Measurements from ENCODE around the gene P2RY11.

Gene P2RY11

GRCh38 chr19:10104130-10104513, 7.4 kb upstream of the P2RY11 start:
- DNase-seq (ENCODE audit: extremely low spot score): no peak
- POLR2A ChIA-PET: interaction anchor here (0.8 to 6.5 kb wide), 2 partner anchors 6 to 12 kb away, joined by 5 to 62 read pairs; no protein-coding TSS in a partner anchor
- TF ChIP-seq ELF4 (IDR thresholded peaks at IDR 0.05) (no peak), TARDBP (IDR thresholded peaks at IDR 0.05) (no peak), SUZ12 (IDR thresholded peaks at IDR 0.05) (no peak), HDGF (IDR thresholded peaks at IDR 0.05; ENCODE audit: borderline replicate concordance) (no peak), CTBP1 (IDR thresholded peaks at IDR 0.05; ENCODE audit: borderline replicate concordance) (no peak), SP1 (IDR thresholded peaks at IDR 0.05) (no peak), LEF1 (IDR thresholded peaks at IDR 0.05; ENCODE audit: borderline replicate concordance) (no peak), ARNT (IDR thresholded peaks at IDR 0.05) (no peak), ZNF384 (IDR thresholded peaks at IDR 0.05) (no peak), BHLHE40 (IDR thresholded peaks at IDR 0.05; ENCODE audit: borderline replicate concordance) (no peak), FOXA1 (IDR thresholded peaks at IDR 0.05) (no peak), FOXM1 (IDR thresholded peaks at IDR 0.05; ENCODE audit: borderline replicate concordance) (no peak), NFRKB (IDR thresholded peaks at IDR 0.05) (no peak), L3MBTL2 (conservative IDR thresholded peaks at IDR 0.05) (no peak), PKNOX1 (IDR thresholded peaks at IDR 0.05) (no peak), FOXK2 (IDR thresholded peaks at IDR 0.05) (no peak)
- CTCF ChIA-PET: interaction anchor here (0.6 kb wide), 1 partner anchor 9 kb away, joined by 3 read pairs; no protein-coding TSS in a partner anchor

DNA sequence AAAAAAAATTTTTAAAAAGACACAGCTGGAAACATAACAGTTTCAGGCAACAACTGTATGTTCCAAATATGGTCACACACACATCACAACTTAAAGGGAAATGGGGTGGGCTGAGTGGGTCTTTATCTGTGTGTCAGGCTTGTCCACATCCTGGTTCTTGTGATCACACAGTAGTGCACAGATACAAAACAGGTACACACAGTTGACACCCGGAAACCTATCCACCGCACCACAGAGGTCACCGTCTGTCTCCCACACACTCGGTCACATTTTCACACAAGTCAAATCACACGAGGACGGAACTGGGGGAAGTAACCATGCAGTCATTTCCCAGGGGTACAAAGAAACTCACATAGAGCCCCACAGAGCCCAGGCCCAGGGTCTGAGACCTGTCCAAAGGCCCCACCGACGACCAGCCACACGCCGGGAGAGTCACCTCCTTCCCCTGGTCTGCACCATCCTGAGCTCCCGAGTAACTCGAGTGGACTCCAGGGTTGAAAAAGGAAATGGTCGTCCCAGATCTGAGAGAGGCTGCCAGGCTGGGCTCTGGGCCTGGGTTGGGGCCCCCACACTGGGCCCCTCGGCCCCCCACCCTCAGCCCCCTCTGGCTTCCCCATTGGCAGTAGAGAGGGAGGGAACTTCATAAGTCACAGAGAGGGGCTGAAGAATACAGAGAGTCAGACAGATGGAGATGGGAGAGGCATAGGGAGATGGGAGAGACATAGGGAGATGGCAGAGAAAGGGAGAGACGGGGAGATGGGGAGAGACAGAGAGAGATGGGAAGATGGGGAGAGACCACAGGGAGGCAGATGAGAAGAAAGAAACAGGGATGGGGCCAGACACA, 6.6 kb upstream of the P2RY11 start:
- no peak for DNase-seq (ENCODE audit: extremely low spot score)
- CTCF ChIA-PET: interaction anchor here (0.6 kb wide), 1 partner anchor 8 kb away, joined by 3 read pairs; no protein-coding TSS in a partner anchor
- POLR2A ChIA-PET: interaction anchor here (0.8 to 6.5 kb wide), 2 partner anchors 7 to 11 kb away, joined by 5 to 62 read pairs; no protein-coding TSS in a partner anchor
- TF ChIP-seq L3MBTL2 (conservative IDR thresholded peaks at IDR 0.05) (no peak), LEF1 (IDR thresholded peaks at IDR 0.05; ENCODE audit: borderline replicate concordance) (no peak), FOXA1 (IDR thresholded peaks at IDR 0.05) (no peak), BHLHE40 (IDR thresholded peaks at IDR 0.05; ENCODE audit: borderline replicate concordance) (no peak), ZNF384 (IDR thresholded peaks at IDR 0.05) (no peak), SP1 (IDR thresholded peaks at IDR 0.05) (no peak), FOXK2 (IDR thresholded peaks at IDR 0.05) (no peak), ARNT (IDR thresholded peaks at IDR 0.05) (no peak)

GRCh38 chr19:10105509-10106099, 5.9 kb upstream of the P2RY11 start:
- no peak for TF ChIP-seq L3MBTL2 (conservative IDR thresholded peaks at IDR 0.05)
- no peak for TF ChIP-seq CTBP1 (IDR thresholded peaks at IDR 0.05; ENCODE audit: borderline replicate concordance)
- TF ChIP-seq PKNOX1 (IDR thresholded peaks at IDR 0.05): no peak
- TF ChIP-seq FOXK2 (IDR thresholded peaks at IDR 0.05): no peak
- TF ChIP-seq ELF4 (IDR thresholded peaks at IDR 0.05): no peak
- no peak for TF ChIP-seq ZNF384 (IDR thresholded peaks at IDR 0.05)
- no peak for TF ChIP-seq ARNT (IDR thresholded peaks at IDR 0.05)
- TF ChIP-seq BHLHE40 (IDR thresholded peaks at IDR 0.05; ENCODE audit: borderline replicate concordance): no peak
- DNase-seq (ENCODE audit: extremely low spot score): no peak
- POLR2A ChIA-PET: interaction anchor here (0.9 to 6.5 kb wide), 8 partner anchors 8 to 175 kb away, joined by 3 to 62 read pairs (median 4); partner anchors contain the start of genes DNMT1 and EIF3G
- CTCF ChIA-PET: no interaction called here

DNA sequence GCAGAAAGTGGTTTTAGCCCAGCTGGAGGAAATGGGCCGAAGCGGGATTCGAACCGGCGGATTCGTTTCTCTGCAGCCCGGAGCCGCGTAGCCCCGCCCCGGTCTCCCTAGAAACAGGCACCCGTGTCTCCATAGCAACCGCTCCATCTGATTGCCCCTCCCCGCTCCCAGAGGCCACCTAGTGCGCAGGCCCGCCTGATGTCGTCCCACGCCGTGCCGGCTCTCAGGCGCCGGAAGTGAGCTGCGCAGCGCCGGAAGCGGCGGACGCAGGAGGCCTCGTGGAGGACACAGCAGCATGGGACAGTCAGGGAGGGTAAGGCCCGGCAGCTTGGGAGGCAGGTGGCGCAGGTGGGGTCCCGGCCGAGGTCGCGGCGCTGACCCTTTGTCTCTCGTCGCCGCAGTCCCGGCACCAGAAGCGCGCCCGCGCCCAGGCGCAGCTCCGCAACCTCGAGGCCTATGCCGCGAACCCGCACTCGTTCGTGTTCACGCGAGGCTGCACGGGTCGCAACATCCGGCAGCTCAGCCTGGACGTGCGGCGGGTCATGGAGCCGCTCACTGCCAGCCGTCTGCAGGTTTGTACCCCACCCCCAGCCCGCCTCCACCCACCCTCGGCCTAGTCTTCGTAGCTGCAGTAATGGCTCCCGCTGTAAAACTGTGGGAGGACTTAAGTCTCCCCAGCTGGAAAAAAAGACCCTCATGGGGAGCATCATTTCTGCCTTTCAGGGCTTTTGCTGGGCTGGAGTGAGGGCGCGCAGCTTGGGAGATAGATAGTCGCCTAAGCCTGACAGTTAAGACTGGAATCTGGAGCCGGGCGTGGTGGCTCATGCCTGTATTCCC, 5.2 kb upstream of the P2RY11 start, which contains the start of gene PPAN:
Gene PPAN, plus strand, starts transcription at position 263 of the 837 bp plus-strand sequence. Its CDS starts 33 bp downstream, at position 296.
- CTCF ChIA-PET: no interaction called here
- POLR2A ChIA-PET: interaction anchor here (0.6 to 6.5 kb wide), 10 partner anchors 9 to 279 kb away, joined by 3 to 62 read pairs (median 4); partner anchors contain the start of genes DNMT1, EIF3G, MRPL4 and UBL5
- peak; percentile 56; the same call in 1 of the 2 replicates for TF ChIP-seq ELF4 (IDR thresholded peaks at IDR 0.05)
- no peak for TF ChIP-seq ZNF384 (IDR thresholded peaks at IDR 0.05)
- TF ChIP-seq L3MBTL2 (conservative IDR thresholded peaks at IDR 0.05): peak; percentile 92
- peak; percentile 40; the same call in 1 of the 2 replicates for TF ChIP-seq PKNOX1 (IDR thresholded peaks at IDR 0.05)
- DNase-seq (ENCODE audit: extremely low spot score): peak; percentile 99

- TF ChIP-seq FOXA1 (IDR thresholded peaks at IDR 0.05) (no peak), ARNT (IDR thresholded peaks at IDR 0.05) (no peak), BHLHE40 (IDR thresholded peaks at IDR 0.05; ENCODE audit: borderline replicate concordance) (no peak), TARDBP (IDR thresholded peaks at IDR 0.05) (no peak), L3MBTL2 (conservative IDR thresholded peaks at IDR 0.05) (no peak), FOXK2 (IDR thresholded peaks at IDR 0.05) (no peak), ZNF384 (IDR thresholded peaks at IDR 0.05) (no peak), SUZ12 (IDR thresholded peaks at IDR 0.05) (no peak), SP1 (IDR thresholded peaks at IDR 0.05) (no peak), ELF4 (IDR thresholded peaks at IDR 0.05) (no peak), LEF1 (IDR thresholded peaks at IDR 0.05; ENCODE audit: borderline replicate concordance) (no peak), NFRKB (IDR thresholded peaks at IDR 0.05) (no peak), CTBP1 (IDR thresholded peaks at IDR 0.05; ENCODE audit: borderline replicate concordance) (no peak), FOXM1 (IDR thresholded peaks at IDR 0.05; ENCODE audit: borderline replicate concordance) (no peak), HDGF (IDR thresholded peaks at IDR 0.05; ENCODE audit: borderline replicate concordance) (no peak)
- DNase-seq (ENCODE audit: extremely low spot score): no peak
- ChIA-PET CTCF (interaction anchor here (0.7 kb wide), 1 partner anchor 176 kb away, joined by 5 read pairs; no protein-coding TSS in a partner anchor), POLR2A (interaction anchor here (1.1 to 6.5 kb wide), 4 partner anchors 8 to 145 kb away, joined by 3 to 62 read pairs (median 11); partner anchors contain the start of genes EIF3G and MRPL4)
These were observed 4.2 kb upstream of the P2RY11 start for GRCh38 chr19:10107254-10107653.

All from HEK293T (cell line).